ENCODE measurements around the gene MLEC.
"Not testable (repeated sequence)": the region's sequence is repeated elsewhere in the genome, so short reads cannot be mapped to it uniquely, and the experiment has no call there.

- TF ChIP-seq FOXC1 (CRISPR knock-in tag; IDR thresholded peaks at IDR 0.05; ENCODE audit: borderline replicate concordance); SAFB2 (CRISPR knock-in tag; IDR thresholded peaks at IDR 0.05; ENCODE audit: borderline replicate concordance, low read depth); ZNF274 (CRISPR knock-in tag; IDR thresholded peaks at IDR 0.05); BHLHE40 (IDR thresholded peaks at IDR 0.05; ENCODE audit: low read length); BCLAF1 (IDR thresholded peaks at IDR 0.05); ETS1 (CRISPR knock-in tag; IDR thresholded peaks at IDR 0.05): not testable (repeated sequence)
Observed at GRCh38 chr12:120732198-120732597, 45.2 kb downstream of the MLEC start.
